Measurements from ENCODE around the gene NAA50.

GRCh38 chr3:113795693-113796092 lies 49.6 kb upstream of the NAA50 start:
- TF ChIP-seq, protein P1, sequence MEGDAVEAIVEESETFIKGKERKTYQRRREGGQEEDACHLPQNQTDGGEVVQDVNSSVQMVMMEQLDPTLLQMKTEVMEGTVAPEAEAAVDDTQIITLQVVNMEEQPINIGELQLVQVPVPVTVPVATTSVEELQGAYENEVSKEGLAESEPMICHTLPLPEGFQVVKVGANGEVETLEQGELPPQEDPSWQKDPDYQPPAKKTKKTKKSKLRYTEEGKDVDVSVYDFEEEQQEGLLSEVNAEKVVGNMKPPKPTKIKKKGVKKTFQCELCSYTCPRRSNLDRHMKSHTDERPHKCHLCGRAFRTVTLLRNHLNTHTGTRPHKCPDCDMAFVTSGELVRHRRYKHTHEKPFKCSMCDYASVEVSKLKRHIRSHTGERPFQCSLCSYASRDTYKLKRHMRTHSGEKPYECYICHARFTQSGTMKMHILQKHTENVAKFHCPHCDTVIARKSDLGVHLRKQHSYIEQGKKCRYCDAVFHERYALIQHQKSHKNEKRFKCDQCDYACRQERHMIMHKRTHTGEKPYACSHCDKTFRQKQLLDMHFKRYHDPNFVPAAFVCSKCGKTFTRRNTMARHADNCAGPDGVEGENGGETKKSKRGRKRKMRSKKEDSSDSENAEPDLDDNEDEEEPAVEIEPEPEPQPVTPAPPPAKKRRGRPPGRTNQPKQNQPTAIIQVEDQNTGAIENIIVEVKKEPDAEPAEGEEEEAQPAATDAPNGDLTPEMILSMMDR (IDR thresholded peaks at IDR 0.05; ENCODE audit: low read depth, low read length): no peak
- TF ChIP-seq POLR2A (IDR thresholded peaks at IDR 0.05; ENCODE audit: extremely low read depth, insufficient read length): no peak
- TF ChIP-seq, protein P2, sequence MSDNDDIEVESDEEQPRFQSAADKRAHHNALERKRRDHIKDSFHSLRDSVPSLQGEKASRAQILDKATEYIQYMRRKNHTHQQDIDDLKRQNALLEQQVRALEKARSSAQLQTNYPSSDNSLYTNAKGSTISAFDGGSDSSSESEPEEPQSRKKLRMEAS (IDR thresholded peaks at IDR 0.05; ENCODE audit: low read depth, low read length): no peak

Data from NB4 (cell line).